T-cell (primary cell): ENCODE measurements around the gene KLHDC10. TPM values are rescaled to one million over a fixed set of nuclear protein-coding genes. Genes with fewer than 3 reads are reported as not detected.
"Not testable (repeated sequence)": the region's sequence is repeated elsewhere in the genome, so short reads cannot be mapped to it uniquely, and the experiment has no call there.

Source experiments
- ATAC-seq, 4 experiments: fragments of 200-7000 bp in 3 of 4; fragments of 150-1000 bp in 1 of 4; cut with Tn5 transposase; replicated peaks in 1 of 4; 1 replicate in 3 of 4; 2 replicates in 1 of 4; pipeline ENCODE4 v1.10.0; 2021; ENCODE audit warnings: moderate library complexity in 3 of 4, mild to moderate bottlenecking in 2 of 4, moderate number of reproducible peaks in 1 of 4
- CTCF ChIA-PET, 2 donors: fragments of 300-600 bp; sonication (Branson Sonifier 250); formaldehyde crosslinking; loops; one replicate each; lab custom pipeline; 2022; ENCODE audit warnings: antibody characterized with exemption in 2 of 2; lab: Charles Lee
- POLR2A ChIA-PET, 2 donors: fragments of 300-600 bp; sonication (Branson Sonifier 250); formaldehyde crosslinking; loops; one replicate each; lab custom pipeline; 2022; ENCODE audit warnings: antibody characterized with exemption in 2 of 2; lab: Charles Lee
- DNase-seq, 35 experiments: peaks; one replicate each; pipeline versions ENCODE4 v3.0.0 to v3.0.0-alpha.2; 2013 to 2023
- H3K27ac ChIP-seq: one replicate; pipeline ENCODE4 v1.5.1; 2013; ENCODE audit warnings: low read length
- H3K27me3 ChIP-seq, 2 experiments: replicated peaks in 1 of 2; 1 replicate in 1 of 2; 2 replicates in 1 of 2; pipeline versions ENCODE4 v1.6.1 to v1.7.0; 2013; ENCODE audit warnings: low read length in 1 of 2, mixed read lengths in 1 of 2; ENCODE audit not compliant: control insufficient read depth in 2 of 2, insufficient read depth in 2 of 2; ENCODE audit errors: extremely low read depth in 1 of 2
- H3K36me3 ChIP-seq, 2 donors: 1 replicate in 1 of 2; 2 replicates in 1 of 2; pipeline versions ENCODE4 v1.6.1 to v1.7.0; 2013; ENCODE audit warnings: low read length in 1 of 2; ENCODE audit not compliant: control insufficient read depth in 2 of 2, insufficient read depth in 1 of 2; ENCODE audit errors: extremely low read depth in 1 of 2
- H3K4me1 ChIP-seq, 2 experiments: 1 replicate in 1 of 2; 2 replicates in 1 of 2; pipeline versions ENCODE4 v1.6.1 to v1.7.0; 2013; ENCODE audit warnings: low read length in 2 of 2, mixed read lengths in 1 of 2; ENCODE audit not compliant: insufficient read depth in 2 of 2, control insufficient read depth in 1 of 2; ENCODE audit errors: extremely low read depth in 1 of 2
- H3K4me3 ChIP-seq, 2 donors: 1 replicate in 1 of 2; 2 replicates in 1 of 2; pipeline versions ENCODE4 v1.5.1 to v1.7.0; 2013; ENCODE audit warnings: mild to moderate bottlenecking in 2 of 2, low read length in 1 of 2, moderate library complexity in 1 of 2; ENCODE audit not compliant: control insufficient read depth in 1 of 2; ENCODE audit errors: extremely low read depth in 1 of 2
- H3K9me3 ChIP-seq: 2 replicates; pipeline ENCODE4 v1.7.0; 2013
- H3K27ac Mint-ChIP-seq, 2 donors: one replicate each; pipeline ENCODE4 v1.8.0; 2020 to 2021; ENCODE audit warnings: mild to moderate bottlenecking in 2 of 2, mixed read lengths in 2 of 2
- H3K27me3 Mint-ChIP-seq, 2 donors: one replicate each; pipeline ENCODE4 v1.8.0; 2021 to 2022; ENCODE audit warnings: mixed read lengths in 2 of 2
- H3K36me3 Mint-ChIP-seq: one replicate; pipeline ENCODE4 v1.8.0; 2021; ENCODE audit warnings: mixed read lengths
- H3K4me1 Mint-ChIP-seq, 3 donors: one replicate each; pipeline ENCODE4 v1.8.0; 2020 to 2022; ENCODE audit warnings: mixed read lengths in 3 of 3, mild to moderate bottlenecking in 1 of 3
- H3K4me3 Mint-ChIP-seq, 3 donors: one replicate each; pipeline ENCODE4 v1.8.0; 2020 to 2022; ENCODE audit warnings: mild to moderate bottlenecking in 3 of 3, mixed read lengths in 3 of 3, moderate library complexity in 3 of 3
- H3K9me3 Mint-ChIP-seq, 3 donors: one replicate each; pipeline ENCODE4 v1.8.0; 2020 to 2022; ENCODE audit warnings: mixed read lengths in 3 of 3
- WGBS: methylation state at CpG from one replicate; pipeline ENCODE4 v1.1.5; 2013; ENCODE audit warnings: missing lambda C conversion rate; ENCODE audit not compliant: insufficient coverage; 5-methylcytosine and 5-hydroxymethylcytosine counted together
- total RNA-seq, 35 experiments: library from RNA in 6 of 35; stranded (reverse) in 6 of 35; fragments of 120-200 nt in 1 of 35; gene quantifications; one replicate each; pipeline versions ENCODE4 v1.2.1 to v1.2.4 and lab custom pipeline; 2013 to 2026

KLHDC10 gene
- total RNA-seq, 5 donors from 2014 or later (not counting 1 experiment from before 2014, with no cell fraction given): 15.2 to 20.5 (median 16.4) TPM

DNA sequence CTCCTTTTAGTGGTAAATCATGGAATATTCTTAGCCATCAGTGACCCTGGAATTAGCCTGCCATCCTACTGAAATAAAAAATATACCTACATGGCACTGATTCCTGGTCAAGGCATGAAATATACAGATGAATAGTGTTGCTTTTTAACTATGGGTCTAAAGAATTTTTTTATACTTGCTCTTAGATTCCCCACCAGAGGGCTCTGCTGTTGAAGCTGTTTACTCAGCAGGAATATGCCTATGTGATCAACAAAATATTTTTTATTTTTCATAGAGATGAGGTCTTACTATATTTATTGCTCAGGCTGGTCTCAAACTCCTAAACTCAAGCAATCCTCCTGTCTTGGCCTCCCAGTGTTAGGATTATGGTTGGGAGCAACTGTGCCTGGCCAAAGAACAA lies 32.6 kb upstream of the KLHDC10 start:
- H3K4me3 Mint-ChIP-seq: no peak overlapping the region
- no peak for ATAC-seq
- peaks cover 16% of the 10 kb centered on the region for H3K36me3 Mint-ChIP-seq
- ChIA-PET POLR2A (no interaction called here), CTCF (no interaction called here)
- no peak overlapping the region for H3K27ac Mint-ChIP-seq
- H3K9me3 Mint-ChIP-seq: no peaks in the 10 kb centered on the region
- no peaks in the 10 kb centered on the region for H3K9me3 ChIP-seq
- no peak overlapping the region for H3K27ac ChIP-seq
- no peaks in the 10 kb centered on the region for H3K4me1 ChIP-seq
- H3K4me3 ChIP-seq: no peak overlapping the region
- DNase-seq: no peak
- no peaks in the 10 kb centered on the region for H3K4me1 Mint-ChIP-seq
- no peaks in the 10 kb centered on the region for H3K27me3 Mint-ChIP-seq
- peaks cover 26 to 63% of the 10 kb centered on the region in 2 donors for H3K36me3 ChIP-seq
- no peaks in the 10 kb centered on the region for H3K27me3 ChIP-seq

DNA sequence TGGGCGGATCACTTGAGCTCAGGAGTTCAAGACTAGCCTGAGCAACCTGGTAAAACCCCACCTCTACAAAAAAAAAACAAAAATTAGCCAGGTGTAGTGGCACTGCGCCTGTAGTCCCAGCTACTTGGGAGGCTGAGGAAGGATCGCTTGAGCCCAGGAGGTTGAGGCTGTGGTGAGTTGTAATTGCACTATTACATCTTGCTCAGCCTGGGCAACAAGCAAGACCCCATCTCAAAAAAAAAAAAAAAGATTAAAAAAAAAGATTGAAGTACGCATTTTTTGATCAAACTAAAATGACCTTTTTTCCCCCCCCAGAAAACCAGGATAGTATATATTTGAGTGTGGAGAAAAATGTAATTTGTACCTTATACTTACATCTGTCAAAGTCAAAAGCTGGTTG lies 29.8 kb upstream of the KLHDC10 start:
- Histone ChIP-seq H3K4me1 (no peaks in the 10 kb centered on the region), H3K27me3 (no peaks in the 10 kb centered on the region), H3K4me3 (no peak overlapping the region), H3K9me3 (no peaks in the 10 kb centered on the region), H3K36me3 (peaks cover 19 to 56% of the 10 kb centered on the region in 2 donors), H3K27ac (no peak overlapping the region)
- no peaks in the 10 kb centered on the region for H3K27me3 Mint-ChIP-seq
- no peaks in the 10 kb centered on the region for H3K9me3 Mint-ChIP-seq
- H3K27ac Mint-ChIP-seq: no peak overlapping the region
- ChIA-PET POLR2A (no interaction called here), CTCF (no interaction called here)
- H3K36me3 Mint-ChIP-seq: peaks cover 25% of the 10 kb centered on the region
- no CpG with 5 or more reads among the region's 4 CpGs for WGBS
- DNase-seq (no peak), ATAC-seq (no peak)
- no peak overlapping the region for H3K4me3 Mint-ChIP-seq
- H3K4me1 Mint-ChIP-seq: peaks cover 0 to 2% (median 0%) of the 10 kb centered on the region in 3 donors

DNA sequence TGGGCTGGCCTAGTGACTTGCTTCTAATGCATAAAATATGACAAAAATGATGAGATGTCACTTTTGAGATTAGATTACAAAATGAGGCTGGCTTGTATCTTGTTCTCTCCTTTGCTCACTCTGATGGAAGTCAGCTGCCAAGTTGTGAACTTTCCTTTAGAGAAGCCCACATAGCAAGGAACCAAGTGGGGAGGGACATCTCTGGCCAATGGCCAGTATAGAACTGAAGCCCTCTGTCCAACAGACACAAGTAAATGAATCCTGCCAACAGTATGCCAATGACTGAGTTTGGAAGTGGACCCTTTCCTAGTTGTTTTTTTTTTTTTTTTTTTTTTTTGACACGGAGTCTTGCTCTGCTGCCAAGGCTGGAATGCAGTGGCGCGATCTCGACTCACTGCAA lies 22.5 kb upstream of the KLHDC10 start:
- no peaks in the 10 kb centered on the region for H3K9me3 Mint-ChIP-seq
- H3K27me3 ChIP-seq: no peaks in the 10 kb centered on the region
- H3K4me1 Mint-ChIP-seq: peaks cover 10 to 19% (median 16%) of the 10 kb centered on the region in 3 donors
- ChIA-PET POLR2A (no interaction called here), CTCF (interaction anchor here in 1 of 2 donors (0.7 kb wide), 1 partner anchor 672 kb away, joined by 8 read pairs; no protein-coding TSS in a partner anchor)
- 100% methylated on average over 3 of the region's 4 CpGs for WGBS
- H3K9me3 ChIP-seq: no peaks in the 10 kb centered on the region
- H3K4me3 Mint-ChIP-seq: no peak overlapping the region
- peaks cover 23% of the 10 kb centered on the region for H3K36me3 Mint-ChIP-seq
- ATAC-seq (no peak), DNase-seq (no peak)
- no peak overlapping the region for H3K4me3 ChIP-seq
- no peak overlapping the region for H3K27ac Mint-ChIP-seq
- H3K4me1 ChIP-seq: peaks cover 5 to 13% of the 10 kb centered on the region in 2 experiments
- H3K27me3 Mint-ChIP-seq: no peaks in the 10 kb centered on the region
- H3K36me3 ChIP-seq: peaks cover 0 to 13% of the 10 kb centered on the region in 2 donors
- no peak overlapping the region for H3K27ac ChIP-seq

GRCh38 chr7:130048906-130049305 lies 21.4 kb upstream of the KLHDC10 start:
- peaks cover 0 to 8% of the 10 kb centered on the region in 2 donors for H3K36me3 ChIP-seq
- H3K27ac ChIP-seq: no peak overlapping the region
- no peaks in the 10 kb centered on the region for H3K9me3 ChIP-seq
- no peak overlapping the region for H3K4me3 ChIP-seq
- no peaks in the 10 kb centered on the region for H3K27me3 ChIP-seq
- no peaks in the 10 kb centered on the region for H3K27me3 Mint-ChIP-seq
- H3K4me1 ChIP-seq: peaks cover 5 to 13% of the 10 kb centered on the region in 2 experiments
- POLR2A ChIA-PET: interaction anchor here in 1 of 2 donors (0.6 kb wide), 1 partner anchor 225 kb away, joined by 3 read pairs; no protein-coding TSS in a partner anchor
- no peak for ATAC-seq
- no peak for DNase-seq
- no peak overlapping the region for H3K27ac Mint-ChIP-seq
- peaks cover 17% of the 10 kb centered on the region for H3K36me3 Mint-ChIP-seq
- 100% methylated on average over 1 of the region's 4 CpGs for WGBS
- peaks cover 10 to 19% (median 16%) of the 10 kb centered on the region in 3 donors for H3K4me1 Mint-ChIP-seq
- H3K4me3 Mint-ChIP-seq: peak overlapping the region in 1 of 3 donors; percentile 44
- CTCF ChIA-PET: interaction anchor here (0.6 to 0.7 kb wide), 2 partner anchors 24 to 941 kb away, joined by 3 read pairs; no protein-coding TSS in a partner anchor
- no peaks in the 10 kb centered on the region for H3K9me3 Mint-ChIP-seq

DNA sequence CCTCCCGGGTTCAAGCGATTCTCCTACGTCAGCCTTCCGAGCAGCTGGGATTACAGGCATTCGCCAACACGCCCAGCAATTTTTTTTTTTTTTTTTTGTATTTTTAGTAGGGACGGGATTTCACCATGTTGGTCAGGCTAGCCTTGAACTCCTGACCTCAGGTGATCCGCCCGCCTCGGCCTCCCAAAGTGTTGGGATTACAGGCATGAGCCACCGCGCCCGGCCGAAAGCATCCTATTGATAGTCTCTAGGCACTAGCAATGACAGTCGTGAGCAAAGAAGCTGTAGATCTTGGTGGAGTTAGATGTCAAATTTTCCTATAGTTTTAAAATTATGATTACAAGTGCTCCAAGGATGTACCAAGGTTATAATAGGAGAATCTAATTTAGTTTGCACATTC lies 18.1 kb upstream of the KLHDC10 start:
- WGBS: 100% methylated on average over 3 of the region's 15 CpGs
- not testable (repeated sequence) for H3K9me3 Mint-ChIP-seq

DNA sequence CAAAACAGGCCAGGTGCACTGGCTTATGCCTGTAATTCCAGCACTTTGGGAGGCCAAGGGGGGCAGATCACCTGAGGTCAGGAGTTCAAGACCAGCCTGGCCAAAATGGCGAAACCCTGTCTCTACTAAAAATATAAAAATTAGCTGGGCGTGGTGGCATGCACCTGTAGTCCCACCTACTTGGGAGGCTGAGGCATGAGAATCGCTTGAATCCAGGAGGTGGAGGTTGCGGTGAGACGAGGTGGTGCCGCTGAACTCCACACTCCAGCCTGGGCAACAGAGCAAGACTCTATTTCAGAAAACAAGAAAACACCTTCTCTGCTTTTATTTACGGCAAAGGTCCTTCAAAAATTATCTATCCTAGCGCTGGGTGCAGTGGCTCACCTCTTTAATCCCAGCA lies 15.1 kb upstream of the KLHDC10 start:
- not testable (repeated sequence) for H3K27ac Mint-ChIP-seq, H3K9me3 ChIP-seq, H3K36me3 ChIP-seq, H3K36me3 Mint-ChIP-seq, H3K4me3 Mint-ChIP-seq, ATAC-seq, H3K9me3 Mint-ChIP-seq, DNase-seq, H3K4me3 ChIP-seq, H3K27ac ChIP-seq
- H3K27me3 Mint-ChIP-seq: peaks cover 6 to 10% of the 10 kb centered on the region in 2 donors
- CTCF ChIA-PET: interaction anchor here in 1 of 2 donors (0.6 to 1.1 kb wide), 2 partner anchors 9 to 118 kb away, joined by 3 to 6 read pairs; no protein-coding TSS in a partner anchor
- POLR2A ChIA-PET: interaction anchor here in 1 of 2 donors (0.6 to 0.7 kb wide), 2 partner anchors 107 to 1711 kb away, joined by 6 read pairs; no protein-coding TSS in a partner anchor
- Histone ChIP-seq H3K4me1 (peaks cover 5 to 10% of the 10 kb centered on the region in 2 experiments), H3K27me3 (peaks cover 0 to 11% of the 10 kb centered on the region in 2 experiments)
- WGBS: 93% methylated on average over 3 of the region's 8 CpGs
- peaks cover 6 to 12% (median 10%) of the 10 kb centered on the region in 3 donors for H3K4me1 Mint-ChIP-seq

More for the DNA sequence above, 18.1 kb upstream of the KLHDC10 start:
- H3K27ac Mint-ChIP-seq, ATAC-seq, DNase-seq, H3K36me3 Mint-ChIP-seq, H3K9me3 ChIP-seq, H3K4me3 ChIP-seq, H3K27me3 Mint-ChIP-seq, H3K27me3 ChIP-seq, H3K27ac ChIP-seq, H3K36me3 ChIP-seq, POLR2A ChIA-PET: not testable (repeated sequence)
- Mint-ChIP-seq H3K4me3 (peak overlapping the region in 2 of 3 donors; percentile 1 to 6), H3K4me1 (peaks cover 8 to 19% (median 16%) of the 10 kb centered on the region in 3 donors)
- CTCF ChIA-PET: interaction anchor here (0.6 to 0.7 kb wide), 2 partner anchors 32 to 527 kb away, joined by 3 to 4 read pairs; no protein-coding TSS in a partner anchor
- H3K4me1 ChIP-seq: peaks cover 5 to 13% of the 10 kb centered on the region in 2 experiments
